HCT116 (cell line): ENCODE measurements around the gene SLC25A21. TPM values are rescaled to one million over a fixed set of nuclear protein-coding genes. Genes with fewer than 3 reads are reported as not detected.

Experiments
- ATAC-seq: fragments of 200-7000 bp; cut with Tn5 transposase; 2 replicates; pipeline ENCODE4 v1.9.1; 2020; ENCODE audit warnings: mild to moderate bottlenecking, moderate library complexity
- BruUV-seq: library from RNA; stranded (reverse); fragments of 400-500 nt; replicated peaks from 2 replicates; lab custom pipeline; 2021; lab: Mats Ljungman, UMichigan
- CTCF ChIA-PET: fragments of 300-600 bp; sonication (Branson Sonifier 250); formaldehyde crosslinking; loops from one replicate; lab custom pipeline; 2021; ENCODE audit warnings: antibody characterized with exemption; lab: Charles Lee
- POLR2A ChIA-PET: fragments of 300-600, 350-600 bp; sonication (Branson Sonifier 250); formaldehyde crosslinking; loops from one replicate; lab custom pipeline; 2021; ENCODE audit warnings: antibody characterized with exemption; lab: Charles Lee
- RAD21 ChIA-PET, 2 experiments: fragments of 300-600 bp; sonication (Branson Sonifier 250); formaldehyde crosslinking; loops; one replicate each; lab custom pipeline; 2023; ENCODE audit warnings: low total read pairs in 2 of 2; ENCODE audit not compliant: uncharacterized antibody in 2 of 2, unreplicated experiment in 2 of 2, low non-redundant PET in 1 of 2; lab: Charles Lee
- DNase-seq: peaks from one replicate; pipeline ENCODE4 v3.0.0-alpha.2; 2010; ENCODE audit warnings: low read depth, low spot score
- H2AFZ ChIP-seq: fragments of 200-600 bp; shearing (Covaris generic), sonication (generic); 2 replicates; pipeline ENCODE4 v1.6.1; 2017; ENCODE audit warnings: low read depth, mixed run types, mixed read lengths, antibody characterized with exemption, low read length; ENCODE audit not compliant: poor library complexity, severe bottlenecking
- H3K27ac ChIP-seq: 2 replicates; pipeline ENCODE4 v1.5.1; 2012; ENCODE audit warnings: low read depth, low read length
- H3K27me3 ChIP-seq: fragments of 200-600 bp; sonication (generic); 2 replicates; pipeline ENCODE4 v1.6.1; 2016; ENCODE audit warnings: mixed run types, low read length, mixed read lengths; ENCODE audit not compliant: insufficient read depth
- H3K36me3 ChIP-seq, 2 experiments: fragments of 200-500 bp in 1 of 2; fragments of 200-600 bp in 1 of 2; sonication (Bioruptor generic) in 1 of 2; sonication (generic) in 1 of 2; 2 replicates each; pipeline versions ENCODE4 v1.5.1 to v1.6.1; 2014 to 2016; ENCODE audit warnings: low read length in 2 of 2, inconsistent platforms in 1 of 2, mixed read lengths in 1 of 2, mixed run types in 1 of 2; ENCODE audit not compliant: insufficient read depth in 2 of 2, control insufficient read depth in 1 of 2
- H3K4me1 ChIP-seq, 2 experiments: fragments of 200-600 bp in 1 of 2; sonication (generic) in 1 of 2; 2 replicates each; pipeline versions ENCODE4 v1.5.1 to v1.6.1; 2012 to 2017; ENCODE audit warnings: low read length in 2 of 2, inconsistent platforms in 1 of 2, mild to moderate bottlenecking in 1 of 2, mixed read lengths in 1 of 2, mixed run types in 1 of 2, moderate library complexity in 1 of 2; ENCODE audit not compliant: insufficient read depth in 2 of 2, control insufficient read depth in 1 of 2
- H3K4me2 ChIP-seq: fragments of 200-600 bp; sonication (generic); 2 replicates; pipeline ENCODE4 v1.6.1; 2017; ENCODE audit warnings: mixed run types, low read length, mixed read lengths
- H3K4me3 ChIP-seq, 2 experiments: fragments of 200-600 bp in 1 of 2; sonication (generic) in 1 of 2; replicated peaks in 1 of 2; 2 replicates each; pipeline ENCODE4 v1.5.1; 2011 to 2016; ENCODE audit warnings: low read length in 2 of 2, control low read depth in 1 of 2, low read depth in 1 of 2, mild to moderate bottlenecking in 1 of 2, mixed read lengths in 1 of 2, mixed run types in 1 of 2
- H3K79me2 ChIP-seq: fragments of 200-600 bp; sonication (generic); 2 replicates; pipeline ENCODE4 v1.6.1; 2017; ENCODE audit warnings: mild to moderate bottlenecking, mixed run types, low read length, moderate library complexity, mixed read lengths; ENCODE audit not compliant: insufficient read depth
- H3K9ac ChIP-seq: fragments of 200-600 bp; sonication (generic); 2 replicates; pipeline ENCODE4 v1.6.1; 2016; ENCODE audit warnings: low read length, mixed read lengths
- H3K9me2 ChIP-seq: fragments of 200-600 bp; sonication (generic), shearing (Covaris generic); 2 replicates; pipeline ENCODE4 v1.6.1; 2017; ENCODE audit warnings: mixed run types, mild to moderate bottlenecking, moderate library complexity; ENCODE audit not compliant: insufficient read depth
- H3K9me3 ChIP-seq, 2 experiments: fragments of 200-500 bp in 1 of 2; fragments of 200-600 bp in 1 of 2; sonication (Bioruptor generic) in 1 of 2; sonication (generic) in 1 of 2; 2 replicates each; pipeline ENCODE4 v1.6.1; 2014 to 2017; ENCODE audit warnings: low read length in 2 of 2, mixed read lengths in 2 of 2, inconsistent platforms in 1 of 2, low read depth in 1 of 2, mild to moderate bottlenecking in 1 of 2, mixed run types in 1 of 2, moderate library complexity in 1 of 2; ENCODE audit not compliant: control insufficient read depth in 1 of 2, insufficient read depth in 1 of 2
- H4K20me1 ChIP-seq: fragments of 200-600 bp; sonication (generic), shearing (Covaris generic); 2 replicates; pipeline ENCODE4 v1.6.1; 2017; ENCODE audit warnings: mixed run types, mild to moderate bottlenecking, moderate library complexity; ENCODE audit not compliant: insufficient read depth
- POLR2AphosphoS5 ChIP-seq: IDR thresholded peaks from 2 replicates; pipeline ENCODE4 v1.6.1; 2011; ENCODE audit warnings: mild to moderate bottlenecking, low read depth, low read length, moderate library complexity
- SIN3A ChIP-seq: IDR thresholded peaks from 2 replicates; pipeline ENCODE4 v1.6.1; 2012; ENCODE audit warnings: low read depth
- SP1 ChIP-seq: IDR thresholded peaks from 2 replicates; pipeline ENCODE4 v1.6.1; 2012; ENCODE audit warnings: low read depth
- TCF7L2 ChIP-seq: IDR thresholded peaks from 2 replicates; pipeline ENCODE4 v1.7.0; 2011; ENCODE audit warnings: borderline replicate concordance, inconsistent platforms; ENCODE audit not compliant: insufficient read depth, insufficient read length; ENCODE audit errors: extremely low read depth
- ZNF274 ChIP-seq: fragments of 200-500 bp; sonication (Bioruptor generic); IDR thresholded peaks from 2 replicates; pipeline ENCODE4 v1.6.1; 2014; ENCODE audit warnings: mild to moderate bottlenecking, low read depth, low read length, inconsistent platforms
- intact Hi-C: fragments of 100-400 bp; cut with micrococcal nuclease; formaldehyde crosslinking; loops from 2 replicates; pipeline ENCODE4 v1.10.0; 2022
- total RNA-seq: library from RNA; stranded (reverse); gene quantifications from one replicate; pipeline ENCODE4 v1.2.1, GENCODE V29; 2021; ENCODE audit not compliant: unreplicated experiment
- TF ChIP-seq, protein P1 (sequence below): IDR thresholded peaks from 2 replicates; pipeline ENCODE4 v1.6.1; 2012

The SLC25A21 gene
- total RNA-seq, 1 experiment from 2014 or later = 3.5 TPM

- H3K9ac ChIP-seq = no peak overlapping the region
- H3K4me3 ChIP-seq = no peak overlapping the region
- ChIA-PET CTCF (interaction anchor here (1.7 kb wide), 1 partner anchor 31 kb away, joined by 8 read pairs; no protein-coding TSS in a partner anchor), POLR2A (no interaction called here), RAD21 (no interaction called here)
- H3K27me3 ChIP-seq = no peaks in the 10 kb centered on the region
- no peak overlapping the region for H3K27ac ChIP-seq
- H3K9me3 ChIP-seq = peaks cover 0 to 5% of the 10 kb centered on the region in 2 experiments; a peak in 1 of 4 replicates
- H3K36me3 ChIP-seq = no peaks in the 10 kb centered on the region
- peaks cover 4 to 20% of the 10 kb centered on the region in 2 experiments; a peak in 3 of 4 replicates for H3K4me1 ChIP-seq
- H3K9me2 ChIP-seq = no peaks in the 10 kb centered on the region
- no peak for DNase-seq
- no peaks in the 10 kb centered on the region for H3K79me2 ChIP-seq
- TF ChIP-seq SP1 (no peak), POLR2AphosphoS5 (no peak), SIN3A (no peak), ZNF274 (no peak), TCF7L2 (no peak)
- TF ChIP-seq, protein P1, sequence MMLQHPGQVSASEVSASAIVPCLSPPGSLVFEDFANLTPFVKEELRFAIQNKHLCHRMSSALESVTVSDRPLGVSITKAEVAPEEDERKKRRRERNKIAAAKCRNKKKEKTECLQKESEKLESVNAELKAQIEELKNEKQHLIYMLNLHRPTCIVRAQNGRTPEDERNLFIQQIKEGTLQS = no peak
- intact Hi-C loops = no loop called here
- no peaks in the 10 kb centered on the region for H4K20me1 ChIP-seq
- H3K4me2 ChIP-seq = no peak overlapping the region
- BruUV-seq = no TSS peak
- H2AFZ ChIP-seq = no peak overlapping the region
- ATAC-seq = no peak
These were observed 53.6 kb downstream of the SLC25A21 start for GRCh38 chr14:37118673-37119366.
